Measurements from ENCODE around the gene C20orf141. TPM values are rescaled to one million over a fixed set of nuclear protein-coding genes. Genes with fewer than 3 reads are reported as not detected.

The C20orf141 gene
- total RNA-seq, 4 donors from 2014 or later = 2.3 TPM; not detected in 3

DNA sequence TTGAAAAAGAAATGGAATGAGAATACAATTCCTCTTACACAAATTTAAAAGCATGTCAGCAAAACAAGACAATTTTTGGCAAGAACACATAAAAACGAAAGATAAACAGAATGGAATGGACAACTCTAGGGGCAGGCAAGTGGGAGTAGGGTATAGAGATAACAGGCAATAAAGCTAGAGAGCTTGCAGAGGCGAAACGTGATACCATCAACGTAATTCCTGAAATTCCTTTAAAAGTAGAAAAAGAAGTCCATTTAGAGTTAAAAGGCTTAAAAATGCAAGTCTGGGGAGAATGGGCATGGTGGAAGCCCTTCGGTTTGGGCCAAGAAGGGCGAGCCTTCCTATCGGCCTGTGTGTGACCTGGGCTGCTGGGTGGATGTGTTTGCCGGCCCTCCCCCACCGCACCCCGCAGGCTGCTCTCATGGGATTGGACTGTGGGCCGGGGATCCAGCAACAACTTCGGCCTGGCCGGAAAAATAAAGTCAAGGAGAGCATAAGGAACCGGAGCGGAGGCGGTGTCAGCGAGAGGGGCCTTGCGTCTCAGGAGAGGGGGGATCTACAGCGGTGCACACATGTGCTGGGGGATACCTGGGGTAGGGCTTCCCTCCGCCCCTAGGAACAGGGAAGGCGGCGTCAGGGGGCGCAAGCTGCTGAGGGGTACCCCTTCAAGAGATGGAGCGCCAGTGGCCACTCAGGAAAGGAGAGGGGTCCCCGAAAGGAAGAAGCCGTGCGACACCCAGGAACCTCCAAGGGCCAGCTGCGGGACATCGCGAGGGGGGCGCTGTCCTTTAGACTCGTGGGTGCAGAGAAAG is 5.5 kb downstream of the C20orf141 start:
- TF ChIP-seq, protein P1, sequence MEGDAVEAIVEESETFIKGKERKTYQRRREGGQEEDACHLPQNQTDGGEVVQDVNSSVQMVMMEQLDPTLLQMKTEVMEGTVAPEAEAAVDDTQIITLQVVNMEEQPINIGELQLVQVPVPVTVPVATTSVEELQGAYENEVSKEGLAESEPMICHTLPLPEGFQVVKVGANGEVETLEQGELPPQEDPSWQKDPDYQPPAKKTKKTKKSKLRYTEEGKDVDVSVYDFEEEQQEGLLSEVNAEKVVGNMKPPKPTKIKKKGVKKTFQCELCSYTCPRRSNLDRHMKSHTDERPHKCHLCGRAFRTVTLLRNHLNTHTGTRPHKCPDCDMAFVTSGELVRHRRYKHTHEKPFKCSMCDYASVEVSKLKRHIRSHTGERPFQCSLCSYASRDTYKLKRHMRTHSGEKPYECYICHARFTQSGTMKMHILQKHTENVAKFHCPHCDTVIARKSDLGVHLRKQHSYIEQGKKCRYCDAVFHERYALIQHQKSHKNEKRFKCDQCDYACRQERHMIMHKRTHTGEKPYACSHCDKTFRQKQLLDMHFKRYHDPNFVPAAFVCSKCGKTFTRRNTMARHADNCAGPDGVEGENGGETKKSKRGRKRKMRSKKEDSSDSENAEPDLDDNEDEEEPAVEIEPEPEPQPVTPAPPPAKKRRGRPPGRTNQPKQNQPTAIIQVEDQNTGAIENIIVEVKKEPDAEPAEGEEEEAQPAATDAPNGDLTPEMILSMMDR (IDR thresholded peaks at IDR 0.05; ENCODE audit: low read depth) = no peak

DNA sequence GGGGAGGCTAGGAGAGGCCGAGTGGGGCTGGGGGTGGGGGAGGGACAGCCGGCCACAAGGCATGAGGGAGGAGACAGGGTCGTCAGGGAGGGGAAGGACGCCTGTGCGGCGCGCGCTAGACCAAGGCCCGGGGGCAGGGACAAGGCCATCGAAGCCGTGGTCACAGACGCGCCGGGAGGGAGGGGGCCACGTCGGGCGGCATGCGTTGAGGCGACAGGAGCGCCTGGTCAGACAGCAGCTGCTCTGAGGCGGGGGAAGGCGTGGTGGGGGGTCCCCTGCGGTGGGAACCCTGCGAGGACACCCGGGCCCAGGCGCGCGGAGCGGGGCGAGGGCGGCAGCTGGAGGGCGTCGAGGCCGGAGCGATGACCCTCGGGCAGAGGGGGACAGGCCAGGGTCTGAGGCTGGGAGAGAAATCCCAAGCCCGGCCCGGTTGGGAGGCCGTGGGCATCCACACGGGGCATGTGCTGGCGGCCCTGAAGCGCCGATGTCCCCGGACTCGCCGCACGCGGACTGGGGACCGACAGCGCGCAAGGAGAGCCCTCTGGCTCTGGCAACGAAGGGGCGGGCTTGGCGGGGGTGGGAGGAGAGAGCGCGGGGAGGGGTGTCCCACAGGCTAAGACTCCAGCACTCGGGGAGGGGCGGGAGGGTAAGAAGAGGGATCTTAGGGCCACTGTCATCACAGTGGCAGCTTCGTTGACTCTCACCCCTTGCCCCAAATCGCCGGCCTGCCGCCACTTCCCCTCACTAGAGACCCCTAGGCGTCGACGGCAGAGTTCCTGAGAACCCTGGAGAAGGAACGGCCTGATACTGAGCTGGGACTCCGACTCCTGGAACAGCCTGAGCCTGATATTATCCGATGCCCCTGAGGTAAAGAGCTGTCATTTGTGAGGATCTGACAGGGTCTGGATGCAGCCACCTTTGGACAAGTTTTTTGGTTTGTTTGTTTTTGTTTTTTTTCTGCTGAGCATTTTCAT is 6.4 kb downstream of the C20orf141 start:
- TF ChIP-seq, protein P1 (IDR thresholded peaks at IDR 0.05; ENCODE audit: low read depth) = no peak

DNA sequence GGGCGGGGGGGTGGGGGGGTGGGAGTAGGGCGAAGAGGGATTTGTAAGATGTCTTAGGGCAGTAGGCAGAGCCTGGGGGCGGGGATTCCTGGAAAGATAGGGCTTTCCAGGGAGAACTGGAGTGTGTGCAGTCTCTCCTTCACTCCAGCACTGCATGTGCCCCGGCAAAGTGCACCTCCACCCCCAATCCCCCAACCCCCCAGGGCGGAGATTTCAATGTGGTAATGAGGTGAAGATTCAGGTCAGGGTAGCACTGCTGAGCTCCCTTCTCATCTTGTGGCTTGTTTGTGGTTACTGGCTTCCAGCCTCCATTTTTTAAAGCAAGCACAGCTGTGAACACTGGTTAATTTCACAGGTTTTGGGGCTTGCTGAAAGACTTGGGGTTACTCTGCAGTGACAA is 7.3 kb downstream of the C20orf141 start:
- TF ChIP-seq, protein P1 (IDR thresholded peaks at IDR 0.05; ENCODE audit: low read depth) = no peak

DNA sequence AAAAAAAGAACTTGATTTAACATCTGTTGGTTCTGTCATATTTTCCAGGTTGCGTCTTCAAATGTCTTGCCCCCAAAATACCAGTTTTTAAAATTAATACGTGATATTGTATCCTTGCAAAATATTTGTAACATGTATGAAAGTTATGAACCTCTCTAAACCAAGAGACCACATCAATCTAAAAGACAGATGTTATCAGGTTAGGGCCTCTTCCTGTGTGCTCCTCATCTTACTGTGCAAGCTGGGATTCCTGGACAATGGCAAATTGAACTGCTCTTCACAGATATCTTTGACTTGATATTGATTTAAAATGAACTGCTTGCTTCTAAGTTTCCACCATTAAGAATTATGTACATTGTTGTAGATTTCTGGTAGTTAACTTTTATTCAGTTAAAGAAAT is 11.0 kb downstream of the C20orf141 start:
- TF ChIP-seq, protein P1 (IDR thresholded peaks at IDR 0.05; ENCODE audit: low read depth) = no peak

DNA sequence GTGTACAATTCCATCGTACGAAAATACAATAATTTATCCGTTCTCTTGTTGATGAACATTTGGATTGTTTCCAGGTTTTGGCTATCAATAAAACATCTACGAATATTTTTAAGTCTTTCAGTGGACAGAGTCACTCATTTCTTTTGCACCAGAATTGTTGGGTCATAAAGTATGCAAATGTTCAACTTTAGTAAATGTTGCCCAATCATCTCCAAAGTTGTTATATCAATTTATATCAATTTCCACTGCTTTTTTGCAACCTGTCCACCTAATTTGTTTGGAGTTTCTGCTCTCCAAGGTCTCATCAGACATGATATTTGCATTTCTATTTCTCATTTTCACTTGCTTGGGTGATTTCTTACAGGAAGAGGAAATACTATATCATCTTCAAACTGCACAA is 11.9 kb downstream of the C20orf141 start:
- TF ChIP-seq, protein P1 (IDR thresholded peaks at IDR 0.05; ENCODE audit: low read depth) = no peak

DNA sequence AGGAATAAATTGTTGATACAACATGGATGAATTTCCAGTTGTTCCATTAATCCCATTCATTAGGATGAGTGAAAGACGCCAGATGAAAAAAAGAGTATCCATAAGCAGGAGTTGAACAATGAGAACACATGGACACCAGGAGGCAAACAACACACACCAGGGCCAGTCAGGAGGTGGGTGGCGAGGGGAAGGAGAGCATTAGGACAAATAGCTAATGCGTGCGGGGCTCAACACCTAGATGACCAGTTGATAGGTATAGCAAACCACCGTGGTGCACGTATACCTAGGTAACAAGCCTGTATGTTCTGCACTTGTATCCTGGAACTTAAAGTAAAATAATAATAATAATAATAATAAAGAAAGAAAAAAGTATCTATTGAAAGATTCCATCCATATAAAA is 14.6 kb downstream of the C20orf141 start:
- TF ChIP-seq, protein P1 (IDR thresholded peaks at IDR 0.05; ENCODE audit: low read depth) = no peak

DNA sequence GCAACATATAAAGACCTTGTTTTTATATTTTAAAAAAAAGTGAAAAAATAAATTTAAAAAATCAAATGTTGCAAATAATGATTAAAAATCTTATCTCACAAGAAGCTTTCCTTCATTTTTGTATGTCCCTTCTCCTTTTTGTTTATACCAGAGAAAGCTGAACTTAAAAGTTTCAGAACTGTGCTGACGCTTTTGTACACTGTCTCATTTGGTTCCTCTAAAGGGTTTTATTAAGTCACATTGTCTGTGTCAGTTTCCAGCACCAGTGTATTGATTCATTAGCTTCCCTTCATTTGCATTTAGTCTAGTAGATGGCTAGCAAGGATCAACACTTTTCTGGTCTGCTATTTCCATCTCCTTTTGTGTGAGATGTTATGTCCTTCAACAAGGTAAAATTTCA is 19.0 kb downstream of the C20orf141 start:
- TF ChIP-seq, protein P1 (IDR thresholded peaks at IDR 0.05; ENCODE audit: low read depth) = no peak
